ENCODE measurements around the gene EXO1. TPM values are rescaled to one million over a fixed set of nuclear protein-coding genes. Genes with fewer than 3 reads are reported as not detected.
A peak's percentile ranks its signal among the peaks of the same experiment; 100 is the strongest.

EXO1 gene
- total RNA-seq, 1 donor from 2014 or later = 0.53 TPM

GRCh38 chr1:241932845-241933244 is 84.8 kb downstream of the EXO1 start:
- FAIRE-seq = no peak
- TF ChIP-seq CTCF (IDR thresholded peaks at IDR 0.05; ENCODE audit: insufficient read depth, low read length, severe bottlenecking) = no peak
- no peaks in the 10 kb centered on the region for H3K27me3 ChIP-seq (ENCODE audit: control insufficient read depth, insufficient read depth, low read length)
- no peak overlapping the region for H3K4me3 ChIP-seq (ENCODE audit: low read depth, low read length)
- H3K36me3 ChIP-seq (ENCODE audit: control insufficient read depth, insufficient read depth, low read length) = no peaks in the 10 kb centered on the region
- DNase-seq (ENCODE audit: low read depth) = no peak

DNA sequence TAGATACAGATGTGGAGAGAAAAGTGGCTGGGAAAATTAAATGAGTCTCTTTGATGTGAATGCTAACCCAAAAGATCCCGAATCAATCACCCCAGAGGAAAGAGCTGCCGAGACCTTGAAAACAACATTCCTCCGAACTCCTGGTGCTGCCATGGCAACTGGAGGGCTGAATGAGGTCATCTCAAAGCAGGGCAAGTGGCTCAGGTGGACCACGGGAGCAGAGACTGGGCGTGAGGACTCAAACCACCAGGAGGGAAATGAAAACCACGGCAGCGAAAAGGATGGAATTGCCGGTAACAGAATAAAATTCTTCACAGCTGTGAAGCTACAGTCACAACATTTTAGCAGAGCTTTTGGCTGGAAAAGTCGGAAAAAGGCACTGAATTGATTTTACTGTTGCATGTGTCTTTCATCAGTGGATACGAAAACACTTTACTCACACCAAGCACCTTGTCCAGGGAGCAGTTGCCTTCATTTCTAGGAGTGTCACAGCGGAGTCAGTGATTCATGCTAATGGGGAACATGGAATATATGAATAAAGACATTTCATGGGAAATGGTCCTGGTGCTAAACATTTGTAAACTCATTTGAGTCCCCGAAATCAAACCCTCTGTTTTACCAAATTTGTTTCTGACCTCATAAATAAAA is 86.3 kb downstream of the EXO1 start:
- DNase-seq (ENCODE audit: low read depth) = peak; percentile 11
- H3K4me3 ChIP-seq (ENCODE audit: low read depth, low read length) = no peak overlapping the region
- H3K27me3 ChIP-seq (ENCODE audit: control insufficient read depth, insufficient read depth, low read length) = no peaks in the 10 kb centered on the region
- TF ChIP-seq CTCF (IDR thresholded peaks at IDR 0.05; ENCODE audit: insufficient read depth, low read length, severe bottlenecking) = no peak
- H3K36me3 ChIP-seq (ENCODE audit: control insufficient read depth, insufficient read depth, low read length) = no peaks in the 10 kb centered on the region
- no peak for FAIRE-seq

GRCh38 chr1:241934866-241935265 is 86.9 kb downstream of the EXO1 start:
- Histone ChIP-seq H3K27me3 (ENCODE audit: control insufficient read depth, insufficient read depth, low read length) (no peaks in the 10 kb centered on the region), H3K36me3 (ENCODE audit: control insufficient read depth, insufficient read depth, low read length) (no peaks in the 10 kb centered on the region), H3K4me3 (ENCODE audit: low read depth, low read length) (no peak overlapping the region)
- TF ChIP-seq CTCF (IDR thresholded peaks at IDR 0.05; ENCODE audit: insufficient read depth, low read length, severe bottlenecking) = no peak
- no peak for DNase-seq (ENCODE audit: low read depth)
- FAIRE-seq = no peak

Other genes with a start within 250 kb of the EXO1 start
- gene CHML, start 207.8 kb upstream of the EXO1 start, total RNA-seq = 11.1 and 12.9 TPM in 2 replicates
- 14.7 and 23.8 TPM in 2 replicates for gene OPN3, start 207.8 kb upstream of the EXO1 start, total RNA-seq
- under 0.01 TPM in 1 of 2 replicates, not detected in the other for gene WDR64, start 195.9 kb upstream of the EXO1 start, total RNA-seq
- not detected in 2 replicates for gene BECN2, start 109.6 kb downstream of the EXO1 start, total RNA-seq
- not detected in 2 replicates for gene MAP1LC3C, start 150.9 kb downstream of the EXO1 start, total RNA-seq

Measured in bronchial epithelial cell (primary cell).